ENCODE measurements around the gene LSG1.
A peak's percentile ranks its signal among the peaks of the same experiment; 100 is the strongest.

LSG1 gene

DNA sequence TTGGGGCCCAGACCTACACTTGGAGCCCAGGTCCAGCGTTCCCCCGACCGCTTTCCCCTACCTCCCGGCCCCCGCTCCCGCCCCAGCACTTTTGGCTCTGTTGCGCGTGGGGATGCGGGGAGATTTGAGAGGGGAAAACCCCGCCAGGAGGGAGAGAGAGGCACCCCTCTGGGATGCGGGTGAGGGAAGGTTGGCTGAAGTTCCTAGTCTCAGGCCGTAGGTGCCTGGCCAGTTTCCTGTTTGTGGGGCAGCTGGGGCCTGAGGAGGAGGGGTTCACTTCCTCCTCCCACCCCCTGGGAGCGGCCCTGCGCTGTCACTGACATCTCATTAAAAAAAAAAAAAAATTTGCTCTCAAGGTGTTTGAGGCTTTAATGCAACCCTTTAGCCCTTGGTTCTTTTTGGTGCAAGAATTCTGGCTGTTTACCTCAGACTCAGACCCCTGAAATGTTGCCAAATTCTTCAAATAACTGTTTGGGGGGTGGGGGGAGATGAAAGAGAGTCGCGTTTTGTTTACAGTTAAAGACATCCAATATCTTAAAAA, 16.3 kb upstream of the LSG1 start:
- Histone ChIP-seq H3K4me1 (peaks cover 22% of the 10 kb centered on the region), H3K27me3 (ENCODE audit: control insufficient read depth, insufficient read depth, low read length) (no peaks in the 10 kb centered on the region), H3K4me2 (ENCODE audit: low read length) (peak overlapping the region; percentile 77), H3K9ac (no peak overlapping the region), H3K27ac (peak overlapping the region; percentile 37), H3K36me3 (ENCODE audit: control insufficient read depth, insufficient read depth, low read length) (no peaks in the 10 kb centered on the region), H2AFZ (peak overlapping the region; percentile 68), H3K79me2 (no peaks in the 10 kb centered on the region), H3K4me3 (ENCODE audit: low read depth, low read length) (peak overlapping the region; percentile 12), H3K9me3 (ENCODE audit: control insufficient read depth, low read length) (no peaks in the 10 kb centered on the region)
- TF ChIP-seq, protein P1, sequence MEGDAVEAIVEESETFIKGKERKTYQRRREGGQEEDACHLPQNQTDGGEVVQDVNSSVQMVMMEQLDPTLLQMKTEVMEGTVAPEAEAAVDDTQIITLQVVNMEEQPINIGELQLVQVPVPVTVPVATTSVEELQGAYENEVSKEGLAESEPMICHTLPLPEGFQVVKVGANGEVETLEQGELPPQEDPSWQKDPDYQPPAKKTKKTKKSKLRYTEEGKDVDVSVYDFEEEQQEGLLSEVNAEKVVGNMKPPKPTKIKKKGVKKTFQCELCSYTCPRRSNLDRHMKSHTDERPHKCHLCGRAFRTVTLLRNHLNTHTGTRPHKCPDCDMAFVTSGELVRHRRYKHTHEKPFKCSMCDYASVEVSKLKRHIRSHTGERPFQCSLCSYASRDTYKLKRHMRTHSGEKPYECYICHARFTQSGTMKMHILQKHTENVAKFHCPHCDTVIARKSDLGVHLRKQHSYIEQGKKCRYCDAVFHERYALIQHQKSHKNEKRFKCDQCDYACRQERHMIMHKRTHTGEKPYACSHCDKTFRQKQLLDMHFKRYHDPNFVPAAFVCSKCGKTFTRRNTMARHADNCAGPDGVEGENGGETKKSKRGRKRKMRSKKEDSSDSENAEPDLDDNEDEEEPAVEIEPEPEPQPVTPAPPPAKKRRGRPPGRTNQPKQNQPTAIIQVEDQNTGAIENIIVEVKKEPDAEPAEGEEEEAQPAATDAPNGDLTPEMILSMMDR (IDR thresholded peaks at IDR 0.05): no peak

DNA sequence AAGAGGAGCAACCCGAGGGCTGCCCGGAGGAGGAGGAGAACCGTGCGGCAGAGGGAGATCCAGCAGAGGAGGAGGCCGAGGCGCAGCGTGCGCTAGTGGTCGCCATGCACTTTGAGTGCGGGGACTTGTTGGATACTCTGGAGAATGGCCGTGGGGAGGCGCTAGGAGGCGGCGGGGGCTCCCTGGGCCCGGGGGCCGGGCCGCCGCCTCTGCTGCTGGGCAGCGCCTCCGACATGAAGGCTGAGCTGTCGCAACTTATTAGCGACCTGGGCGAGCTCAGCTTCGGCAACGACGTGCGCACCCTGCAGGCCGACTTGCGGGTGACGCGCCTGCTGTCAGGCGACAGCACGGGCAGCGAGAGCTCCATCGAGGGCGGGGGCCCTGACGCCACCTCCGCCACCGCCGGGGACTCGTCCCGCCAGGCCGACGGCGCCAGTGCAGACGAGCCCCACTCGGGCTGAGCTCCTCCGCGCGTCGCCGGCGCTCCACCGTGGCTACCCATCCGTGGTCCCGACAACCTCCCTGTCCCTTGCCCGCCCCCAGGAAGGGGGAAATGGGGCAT, 15.7 kb upstream of the LSG1 start:
- Histone ChIP-seq H3K9ac (no peak overlapping the region), H3K9me3 (ENCODE audit: control insufficient read depth, low read length) (no peaks in the 10 kb centered on the region), H3K27ac (peak overlapping the region; percentile 37), H3K4me2 (ENCODE audit: low read length) (peak overlapping the region; percentile 77), H3K4me3 (ENCODE audit: low read depth, low read length) (peak overlapping the region; percentile 12), H3K4me1 (peaks cover 22% of the 10 kb centered on the region), H2AFZ (peak overlapping the region; percentile 68), H3K27me3 (ENCODE audit: control insufficient read depth, insufficient read depth, low read length) (no peaks in the 10 kb centered on the region), H3K36me3 (ENCODE audit: control insufficient read depth, insufficient read depth, low read length) (no peaks in the 10 kb centered on the region), H3K79me2 (no peaks in the 10 kb centered on the region)
- TF ChIP-seq, protein P1 (IDR thresholded peaks at IDR 0.05): peak; percentile 33

DNA sequence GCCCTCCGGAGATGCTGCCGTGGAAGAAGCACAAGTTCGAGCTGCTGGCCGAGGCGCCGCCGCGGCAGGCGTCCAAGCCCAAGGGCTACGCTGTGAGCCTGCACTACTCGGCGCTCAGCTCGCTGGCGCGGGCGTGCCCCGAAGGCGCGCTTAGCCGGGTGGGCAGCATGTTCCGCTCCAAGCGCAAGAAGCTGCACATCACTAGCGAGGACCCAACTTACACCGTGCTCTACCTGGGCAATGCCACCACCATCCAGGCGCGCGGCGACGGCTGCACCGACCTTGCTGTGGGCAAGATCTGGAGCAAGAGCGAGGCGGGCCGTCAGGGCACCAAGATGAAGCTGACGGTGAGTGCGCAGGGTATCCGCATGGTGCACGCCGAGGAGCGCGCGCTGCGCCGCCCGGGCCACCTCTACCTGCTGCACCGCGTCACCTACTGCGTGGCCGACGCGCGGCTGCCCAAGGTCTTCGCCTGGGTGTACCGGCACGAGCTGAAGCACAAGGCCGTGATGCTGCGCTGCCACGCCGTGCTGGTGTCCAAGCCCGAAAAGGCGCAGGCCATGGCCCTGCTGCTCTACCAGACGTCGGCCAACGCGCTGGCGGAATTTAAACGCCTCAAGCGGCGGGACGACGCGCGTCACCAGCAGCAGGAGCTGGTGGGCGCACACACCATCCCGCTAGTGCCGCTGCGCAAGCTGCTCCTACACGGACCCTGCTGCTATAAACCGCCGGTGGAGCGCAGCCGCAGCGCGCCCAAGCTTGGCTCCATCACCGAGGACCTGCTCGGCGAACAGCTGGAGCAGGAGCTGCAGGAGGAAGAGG, 15.0 kb upstream of the LSG1 start:
- TF ChIP-seq, protein P1 (IDR thresholded peaks at IDR 0.05): no peak
- Histone ChIP-seq H3K27me3 (ENCODE audit: control insufficient read depth, insufficient read depth, low read length) (no peaks in the 10 kb centered on the region), H3K27ac (no peak overlapping the region), H3K4me2 (ENCODE audit: low read length) (peak overlapping the region; percentile 77), H3K36me3 (ENCODE audit: control insufficient read depth, insufficient read depth, low read length) (no peaks in the 10 kb centered on the region), H3K4me1 (peaks cover 21% of the 10 kb centered on the region), H3K4me3 (ENCODE audit: low read depth, low read length) (peak overlapping the region; percentile 67), H3K79me2 (no peaks in the 10 kb centered on the region), H3K9me3 (ENCODE audit: control insufficient read depth, low read length) (no peaks in the 10 kb centered on the region), H3K9ac (no peak overlapping the region), H2AFZ (peak overlapping the region; percentile 68)

DNA sequence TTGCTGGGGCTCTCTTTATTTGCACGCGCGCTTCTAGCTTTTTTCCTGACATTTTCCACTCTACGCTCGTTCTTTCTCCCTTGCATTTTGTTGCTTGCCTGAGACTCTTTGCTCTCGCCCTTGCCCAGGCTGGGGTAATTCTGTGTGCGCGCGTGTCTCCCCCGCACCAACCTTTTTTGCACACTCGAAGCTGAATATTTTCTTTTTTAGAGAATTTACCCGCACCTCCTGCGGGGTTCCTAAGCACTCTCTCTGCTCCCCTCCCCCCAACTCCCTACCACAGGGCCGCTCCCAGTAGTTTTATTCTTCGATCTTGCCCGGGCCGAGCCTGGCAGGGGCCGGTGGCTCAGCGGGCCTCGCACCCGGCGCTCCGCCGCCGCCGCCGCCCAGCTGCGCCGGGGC, 14.4 kb upstream of the LSG1 start:
- no peaks in the 10 kb centered on the region for H3K27me3 ChIP-seq (ENCODE audit: control insufficient read depth, insufficient read depth, low read length)
- no peaks in the 10 kb centered on the region for H3K79me2 ChIP-seq
- H2AFZ ChIP-seq: peak overlapping the region; percentile 70
- no peak overlapping the region for H3K27ac ChIP-seq
- peaks cover 14% of the 10 kb centered on the region for H3K4me1 ChIP-seq
- H3K9ac ChIP-seq: no peak overlapping the region
- H3K4me3 ChIP-seq (ENCODE audit: low read depth, low read length): peak overlapping the region; percentile 67
- H3K9me3 ChIP-seq (ENCODE audit: control insufficient read depth, low read length): no peaks in the 10 kb centered on the region
- H3K4me2 ChIP-seq (ENCODE audit: low read length): peak overlapping the region; percentile 77
- no peaks in the 10 kb centered on the region for H3K36me3 ChIP-seq (ENCODE audit: control insufficient read depth, insufficient read depth, low read length)
- TF ChIP-seq, protein P1 (IDR thresholded peaks at IDR 0.05): no peak
